HEK293 (cell line): Measurements from ENCODE around the gene HEBP2.
A peak's percentile ranks its signal among the peaks of the same experiment; 100 is the strongest.

ENCODE experiments used
- IKZF3 ChIP-seq: fragments of 450-650 bp; IDR thresholded peaks from 2 replicates; pipeline ENCODE4 v1.5.0; 2018; ENCODE audit warnings: missing biosample characterization, mild to moderate bottlenecking, missing genetic modification characterization, moderate library complexity
- KLF1 ChIP-seq: fragments of 450-650 bp; formaldehyde crosslinking; IDR thresholded peaks from 2 replicates; pipeline ENCODE4 v1.5.1; 2016; ENCODE audit warnings: missing biosample characterization, missing genetic modification characterization
- KLF7 ChIP-seq: fragments of 450-650 bp; formaldehyde crosslinking; IDR thresholded peaks from 2 replicates; pipeline ENCODE4 v1.5.1; 2016; ENCODE audit warnings: missing biosample characterization, missing genetic modification characterization, borderline replicate concordance
- KLF8 ChIP-seq: fragments of 450-650 bp; formaldehyde crosslinking; IDR thresholded peaks from 2 replicates; pipeline ENCODE4 v1.5.1; 2016; ENCODE audit warnings: missing biosample characterization, missing genetic modification characterization
- MYNN ChIP-seq: fragments of 450-650 bp; formaldehyde crosslinking; IDR thresholded peaks from 2 replicates; pipeline ENCODE4 v1.5.1; 2016; ENCODE audit warnings: missing biosample characterization, missing genetic modification characterization, borderline replicate concordance
- OSR2 ChIP-seq: fragments of 450-650 bp; formaldehyde crosslinking; IDR thresholded peaks from 2 replicates; pipeline ENCODE4 v1.5.1; 2016; ENCODE audit warnings: missing biosample characterization, missing genetic modification characterization
- PRDM1 ChIP-seq: fragments of 450-650 bp; formaldehyde crosslinking; IDR thresholded peaks from 2 replicates; pipeline ENCODE4; 2016; ENCODE audit warnings: missing biosample characterization, missing genetic modification characterization
- SCRT2 ChIP-seq: fragments of 450-650 bp; formaldehyde crosslinking; IDR thresholded peaks from 2 replicates; pipeline ENCODE4 v1.5.1; 2016; ENCODE audit warnings: missing biosample characterization, missing genetic modification characterization
- YY1 ChIP-seq: fragments of 450-650 bp; formaldehyde crosslinking; IDR thresholded peaks from 2 replicates; pipeline ENCODE4 v1.5.1; 2018; ENCODE audit warnings: missing biosample characterization, missing genetic modification characterization
- ZBTB8A ChIP-seq: fragments of 450-650 bp; formaldehyde crosslinking; IDR thresholded peaks from 2 replicates; pipeline ENCODE4 v1.5.1; 2016; ENCODE audit warnings: missing biosample characterization, missing genetic modification characterization
- ZFP41 ChIP-seq: fragments of 450-650 bp; formaldehyde crosslinking; IDR thresholded peaks from 2 replicates; pipeline ENCODE4 v1.5.1; 2016; ENCODE audit warnings: missing biosample characterization, missing genetic modification characterization, borderline replicate concordance
- ZNF157 ChIP-seq: fragments of 450-650 bp; formaldehyde crosslinking; IDR thresholded peaks from 2 replicates; pipeline ENCODE4 v1.5.1; 2016; ENCODE audit warnings: missing biosample characterization, missing genetic modification characterization
- ZNF184 ChIP-seq: fragments of 450-650 bp; IDR thresholded peaks from 2 replicates; pipeline ENCODE4 v1.5.1; 2018; ENCODE audit warnings: missing biosample characterization, mild to moderate bottlenecking, missing genetic modification characterization
- ZNF214 ChIP-seq: fragments of 450-650 bp; formaldehyde crosslinking; IDR thresholded peaks from 2 replicates; pipeline ENCODE4 v1.5.1; 2017; ENCODE audit warnings: missing biosample characterization, mild to moderate bottlenecking, missing genetic modification characterization, borderline replicate concordance
- ZNF335 ChIP-seq: fragments of 450-650 bp; formaldehyde crosslinking; conservative IDR thresholded peaks from 2 replicates; pipeline ENCODE4 v1.5.1; 2016; ENCODE audit warnings: missing biosample characterization, missing genetic modification characterization
- ZNF501 ChIP-seq: fragments of 450-650 bp; formaldehyde crosslinking; IDR thresholded peaks from 2 replicates; pipeline ENCODE4 v1.5.1; 2016; ENCODE audit warnings: missing biosample characterization, missing genetic modification characterization
- ZNF544 ChIP-seq: fragments of 450-650 bp; formaldehyde crosslinking; IDR thresholded peaks from 2 replicates; pipeline ENCODE4 v1.5.0; 2017; ENCODE audit warnings: missing biosample characterization, missing genetic modification characterization
- ZNF561 ChIP-seq: fragments of 450-650 bp; IDR thresholded peaks from 2 replicates; pipeline ENCODE4 v1.5.1; 2018; ENCODE audit warnings: missing biosample characterization, missing genetic modification characterization, borderline replicate concordance
- ZNF610 ChIP-seq: fragments of 450-650 bp; formaldehyde crosslinking; IDR thresholded peaks from 2 replicates; pipeline ENCODE4 v1.5.1; 2016; ENCODE audit warnings: missing biosample characterization, missing genetic modification characterization, borderline replicate concordance
- ZNF629 ChIP-seq: fragments of 450-650 bp; formaldehyde crosslinking; IDR thresholded peaks from 2 replicates; pipeline ENCODE4 v1.5.1; 2017; ENCODE audit warnings: missing biosample characterization, missing genetic modification characterization
- ZNF701 ChIP-seq: fragments of 450-650 bp; formaldehyde crosslinking; IDR thresholded peaks from 2 replicates; pipeline ENCODE4 v1.5.1; 2016; ENCODE audit warnings: missing biosample characterization, missing genetic modification characterization
- ZNF776 ChIP-seq: fragments of 450-650 bp; formaldehyde crosslinking; IDR thresholded peaks from 2 replicates; pipeline ENCODE4 v1.5.0; 2017; ENCODE audit warnings: missing biosample characterization, missing genetic modification characterization, borderline replicate concordance
- ZNF791 ChIP-seq: fragments of 450-650 bp; formaldehyde crosslinking; IDR thresholded peaks from 2 replicates; pipeline ENCODE4 v1.5.1; 2016; ENCODE audit warnings: missing biosample characterization, missing genetic modification characterization
- ZNF843 ChIP-seq: fragments of 450-650 bp; formaldehyde crosslinking; IDR thresholded peaks from 2 replicates; pipeline ENCODE4 v1.5.1; 2016; ENCODE audit warnings: missing biosample characterization, missing genetic modification characterization
- ZXDB ChIP-seq: fragments of 450-650 bp; formaldehyde crosslinking; IDR thresholded peaks from 2 replicates; pipeline ENCODE4 v1.5.1; 2016; ENCODE audit warnings: missing biosample characterization, missing genetic modification characterization
- TF ChIP-seq, protein P1 (sequence below): fragments of 450-650 bp; formaldehyde crosslinking; IDR thresholded peaks from 2 replicates; pipeline ENCODE4 v1.5.1; 2016; ENCODE audit warnings: missing biosample characterization, missing genetic modification characterization
- TF ChIP-seq, protein P2 (sequence below): fragments of 450-650 bp; formaldehyde crosslinking; IDR thresholded peaks from 2 replicates; pipeline ENCODE4 v1.5.1; 2016; ENCODE audit warnings: missing biosample characterization, missing genetic modification characterization
- TF ChIP-seq, protein P3 (sequence below): fragments of 450-650 bp; formaldehyde crosslinking; IDR thresholded peaks from 2 replicates; pipeline ENCODE4 v1.5.1; 2016; ENCODE audit warnings: missing biosample characterization, missing genetic modification characterization
- TF ChIP-seq, protein P4 (sequence below): fragments of 450-650 bp; formaldehyde crosslinking; IDR thresholded peaks from 2 replicates; pipeline ENCODE4 v1.5.1; 2016; ENCODE audit warnings: missing biosample characterization, missing genetic modification characterization, borderline replicate concordance
- TF ChIP-seq, protein P5 (sequence below): fragments of 450-650 bp; formaldehyde crosslinking; IDR thresholded peaks from 2 replicates; pipeline ENCODE4 v1.5.1; 2016; ENCODE audit warnings: missing biosample characterization, missing genetic modification characterization, low read depth

Gene HEBP2

DNA sequence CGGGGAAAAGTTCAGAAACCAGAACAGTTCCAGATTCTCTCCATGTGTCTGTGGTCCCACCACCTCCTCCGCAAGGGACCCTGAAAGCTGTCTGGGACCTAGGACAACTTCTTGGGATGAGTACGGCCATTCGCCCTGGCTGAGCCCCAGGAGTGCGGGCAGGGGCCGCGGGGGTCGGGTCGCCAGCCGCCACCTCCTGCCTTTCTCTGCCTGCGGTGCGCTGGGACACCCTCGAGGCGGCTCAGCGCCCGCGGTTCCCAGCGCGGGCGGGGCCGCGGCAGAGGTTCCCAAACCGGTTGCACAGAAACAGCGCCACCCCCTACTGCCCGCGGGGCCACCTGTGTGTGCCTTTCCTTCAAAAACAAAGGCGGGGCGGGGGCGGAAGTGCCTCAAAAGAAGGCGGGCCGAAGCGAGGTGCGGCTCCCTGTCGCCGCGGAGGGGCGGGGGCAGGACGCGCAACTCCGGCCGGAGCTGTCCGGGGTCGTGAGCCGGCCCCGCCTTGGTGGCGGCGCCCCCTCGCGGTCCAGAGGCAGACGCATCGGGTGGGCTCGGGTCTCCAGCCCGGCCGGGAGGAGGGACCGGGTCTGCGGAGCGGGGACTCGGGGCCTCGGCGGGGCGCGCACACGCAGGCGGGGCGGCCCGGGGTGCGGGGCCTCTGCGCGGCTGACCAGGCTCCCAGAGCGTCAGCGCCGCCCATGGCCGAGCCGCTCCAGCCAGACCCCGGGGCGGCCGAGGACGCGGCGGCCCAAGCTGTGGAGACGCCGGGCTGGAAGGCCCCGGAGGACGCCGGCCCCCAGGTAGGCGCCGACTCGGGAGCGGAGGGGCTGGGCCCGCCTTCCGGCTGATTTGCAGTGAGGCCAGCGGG, at the start of gene HEBP2 (continued):
- peak; percentile 99 for TF ChIP-seq SCRT2 (tag by site-specific recombination)
- peak; percentile 42; the same call in 1 of the 2 replicates for TF ChIP-seq ZNF629 (tag by site-specific recombination)
- TF ChIP-seq ZNF701 (tag by site-specific recombination), result no peak
- peak; percentile 93 for TF ChIP-seq ZNF561
- TF ChIP-seq KLF8 (tag by site-specific recombination), result peak; percentile 90
- TF ChIP-seq OSR2 (tag by site-specific recombination), result peak; percentile 47; the same call in 1 of the 2 replicates
- TF ChIP-seq, protein P1, sequence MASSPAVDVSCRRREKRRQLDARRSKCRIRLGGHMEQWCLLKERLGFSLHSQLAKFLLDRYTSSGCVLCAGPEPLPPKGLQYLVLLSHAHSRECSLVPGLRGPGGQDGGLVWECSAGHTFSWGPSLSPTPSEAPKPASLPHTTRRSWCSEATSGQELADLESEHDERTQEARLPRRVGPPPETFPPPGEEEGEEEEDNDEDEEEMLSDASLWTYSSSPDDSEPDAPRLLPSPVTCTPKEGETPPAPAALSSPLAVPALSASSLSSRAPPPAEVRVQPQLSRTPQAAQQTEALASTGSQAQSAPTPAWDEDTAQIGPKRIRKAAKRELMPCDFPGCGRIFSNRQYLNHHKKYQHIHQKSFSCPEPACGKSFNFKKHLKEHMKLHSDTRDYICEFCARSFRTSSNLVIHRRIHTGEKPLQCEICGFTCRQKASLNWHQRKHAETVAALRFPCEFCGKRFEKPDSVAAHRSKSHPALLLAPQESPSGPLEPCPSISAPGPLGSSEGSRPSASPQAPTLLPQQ (tag by site-specific recombination), result peak; percentile 81
- no peak for TF ChIP-seq ZNF791 (tag by site-specific recombination)
- no peak for TF ChIP-seq ZNF157 (tag by site-specific recombination)
- peak; percentile 84 for TF ChIP-seq ZBTB8A
- TF ChIP-seq ZNF214 (tag by site-specific recombination), result no peak
- TF ChIP-seq ZNF184, result no peak
- 0 out of 2 replicates have a peak, but pooled peaks have one; percentile 7 for TF ChIP-seq PRDM1
- TF ChIP-seq, protein P2, sequence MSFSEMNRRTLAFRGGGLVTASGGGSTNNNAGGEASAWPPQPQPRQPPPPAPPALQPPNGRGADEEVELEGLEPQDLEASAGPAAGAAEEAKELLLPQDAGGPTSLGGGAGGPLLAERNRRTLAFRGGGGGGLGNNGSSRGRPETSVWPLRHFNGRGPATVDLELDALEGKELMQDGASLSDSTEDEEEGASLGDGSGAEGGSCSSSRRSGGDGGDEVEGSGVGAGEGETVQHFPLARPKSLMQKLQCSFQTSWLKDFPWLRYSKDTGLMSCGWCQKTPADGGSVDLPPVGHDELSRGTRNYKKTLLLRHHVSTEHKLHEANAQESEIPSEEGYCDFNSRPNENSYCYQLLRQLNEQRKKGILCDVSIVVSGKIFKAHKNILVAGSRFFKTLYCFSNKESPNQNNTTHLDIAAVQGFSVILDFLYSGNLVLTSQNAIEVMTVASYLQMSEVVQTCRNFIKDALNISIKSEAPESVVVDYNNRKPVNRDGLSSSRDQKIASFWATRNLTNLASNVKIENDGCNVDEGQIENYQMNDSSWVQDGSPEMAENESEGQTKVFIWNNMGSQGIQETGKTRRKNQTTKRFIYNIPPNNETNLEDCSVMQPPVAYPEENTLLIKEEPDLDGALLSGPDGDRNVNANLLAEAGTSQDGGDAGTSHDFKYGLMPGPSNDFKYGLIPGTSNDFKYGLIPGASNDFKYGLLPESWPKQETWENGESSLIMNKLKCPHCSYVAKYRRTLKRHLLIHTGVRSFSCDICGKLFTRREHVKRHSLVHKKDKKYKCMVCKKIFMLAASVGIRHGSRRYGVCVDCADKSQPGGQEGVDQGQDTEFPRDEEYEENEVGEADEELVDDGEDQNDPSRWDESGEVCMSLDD, result peak; percentile 49
- peak; percentile 78 for TF ChIP-seq IKZF3 (tag by site-specific recombination)
- TF ChIP-seq, protein P3, sequence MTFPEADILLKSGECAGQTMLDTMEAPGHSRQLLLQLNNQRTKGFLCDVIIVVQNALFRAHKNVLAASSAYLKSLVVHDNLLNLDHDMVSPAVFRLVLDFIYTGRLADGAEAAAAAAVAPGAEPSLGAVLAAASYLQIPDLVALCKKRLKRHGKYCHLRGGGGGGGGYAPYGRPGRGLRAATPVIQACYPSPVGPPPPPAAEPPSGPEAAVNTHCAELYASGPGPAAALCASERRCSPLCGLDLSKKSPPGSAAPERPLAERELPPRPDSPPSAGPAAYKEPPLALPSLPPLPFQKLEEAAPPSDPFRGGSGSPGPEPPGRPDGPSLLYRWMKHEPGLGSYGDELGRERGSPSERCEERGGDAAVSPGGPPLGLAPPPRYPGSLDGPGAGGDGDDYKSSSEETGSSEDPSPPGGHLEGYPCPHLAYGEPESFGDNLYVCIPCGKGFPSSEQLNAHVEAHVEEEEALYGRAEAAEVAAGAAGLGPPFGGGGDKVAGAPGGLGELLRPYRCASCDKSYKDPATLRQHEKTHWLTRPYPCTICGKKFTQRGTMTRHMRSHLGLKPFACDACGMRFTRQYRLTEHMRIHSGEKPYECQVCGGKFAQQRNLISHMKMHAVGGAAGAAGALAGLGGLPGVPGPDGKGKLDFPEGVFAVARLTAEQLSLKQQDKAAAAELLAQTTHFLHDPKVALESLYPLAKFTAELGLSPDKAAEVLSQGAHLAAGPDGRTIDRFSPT (tag by site-specific recombination), result peak; percentile 88
- TF ChIP-seq ZXDB (tag by site-specific recombination), result peak; percentile 18
- peak; percentile 28; the same call in 1 of the 2 replicates for TF ChIP-seq ZNF610 (tag by site-specific recombination)
- TF ChIP-seq MYNN (tag by site-specific recombination), result peak; percentile 36; the same call in 1 of the 2 replicates
- TF ChIP-seq ZNF843 (tag by site-specific recombination), result 0 out of 2 replicates have a peak, but pooled peaks have one; percentile 54
- TF ChIP-seq ZNF335 (tag by site-specific recombination), result peak; percentile 75
- TF ChIP-seq ZFP41 (tag by site-specific recombination), result no peak
- TF ChIP-seq ZNF776, result no peak
- TF ChIP-seq YY1 (tag by site-specific recombination), result peak; percentile 29; the same call in 1 of the 2 replicates
- TF ChIP-seq, protein P4, sequence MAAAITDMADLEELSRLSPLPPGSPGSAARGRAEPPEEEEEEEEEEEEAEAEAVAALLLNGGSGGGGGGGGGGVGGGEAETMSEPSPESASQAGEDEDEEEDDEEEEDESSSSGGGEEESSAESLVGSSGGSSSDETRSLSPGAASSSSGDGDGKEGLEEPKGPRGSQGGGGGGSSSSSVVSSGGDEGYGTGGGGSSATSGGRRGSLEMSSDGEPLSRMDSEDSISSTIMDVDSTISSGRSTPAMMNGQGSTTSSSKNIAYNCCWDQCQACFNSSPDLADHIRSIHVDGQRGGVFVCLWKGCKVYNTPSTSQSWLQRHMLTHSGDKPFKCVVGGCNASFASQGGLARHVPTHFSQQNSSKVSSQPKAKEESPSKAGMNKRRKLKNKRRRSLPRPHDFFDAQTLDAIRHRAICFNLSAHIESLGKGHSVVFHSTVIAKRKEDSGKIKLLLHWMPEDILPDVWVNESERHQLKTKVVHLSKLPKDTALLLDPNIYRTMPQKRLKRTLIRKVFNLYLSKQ, result no peak
- no peak for TF ChIP-seq ZNF544 (tag by site-specific recombination)
- peak; percentile 67 for TF ChIP-seq KLF1
- peak; percentile 85; the same call in 1 of the 2 replicates for TF ChIP-seq ZNF501 (tag by site-specific recombination)
- TF ChIP-seq KLF7, result peak; percentile 78; the same call in 1 of the 2 replicates
- TF ChIP-seq, protein P5, sequence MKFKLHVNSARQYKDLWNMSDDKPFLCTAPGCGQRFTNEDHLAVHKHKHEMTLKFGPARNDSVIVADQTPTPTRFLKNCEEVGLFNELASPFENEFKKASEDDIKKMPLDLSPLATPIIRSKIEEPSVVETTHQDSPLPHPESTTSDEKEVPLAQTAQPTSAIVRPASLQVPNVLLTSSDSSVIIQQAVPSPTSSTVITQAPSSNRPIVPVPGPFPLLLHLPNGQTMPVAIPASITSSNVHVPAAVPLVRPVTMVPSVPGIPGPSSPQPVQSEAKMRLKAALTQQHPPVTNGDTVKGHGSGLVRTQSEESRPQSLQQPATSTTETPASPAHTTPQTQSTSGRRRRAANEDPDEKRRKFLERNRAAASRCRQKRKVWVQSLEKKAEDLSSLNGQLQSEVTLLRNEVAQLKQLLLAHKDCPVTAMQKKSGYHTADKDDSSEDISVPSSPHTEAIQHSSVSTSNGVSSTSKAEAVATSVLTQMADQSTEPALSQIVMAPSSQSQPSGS (tag by site-specific recombination), result no peak
